Skeletal muscle satellite cell (primary cell): ENCODE measurements around the gene EVI5.

Source experiments
- H3K27me3 ChIP-seq: 2 replicates; pipeline ENCODE4 v1.7.0; 2013; ENCODE audit warnings: low read length; ENCODE audit not compliant: control insufficient read depth, insufficient read depth
- H3K36me3 ChIP-seq: 2 replicates; pipeline ENCODE4 v1.7.0; 2013; ENCODE audit warnings: mild to moderate bottlenecking, control low read depth, low read length; ENCODE audit not compliant: insufficient read depth
- H3K4me1 ChIP-seq: 2 replicates; pipeline ENCODE4 v1.7.0; 2013; ENCODE audit warnings: low read length; ENCODE audit not compliant: control insufficient read depth, insufficient read depth
- H3K4me2 ChIP-seq: 2 replicates; pipeline ENCODE4 v1.7.0; 2013; ENCODE audit warnings: mild to moderate bottlenecking, low read length
- H3K4me3 ChIP-seq: 2 replicates; pipeline ENCODE4 v1.7.0; 2013; ENCODE audit warnings: low read length
- H3K9ac ChIP-seq: 2 replicates; pipeline ENCODE4 v1.7.0; 2013; ENCODE audit warnings: mild to moderate bottlenecking, low read depth, low read length, moderate library complexity
- H3K9me3 ChIP-seq: replicated peaks from 2 replicates; pipeline ENCODE4 v1.7.0; 2013; ENCODE audit warnings: mild to moderate bottlenecking, control low read depth, low read length

The EVI5 gene

DNA sequence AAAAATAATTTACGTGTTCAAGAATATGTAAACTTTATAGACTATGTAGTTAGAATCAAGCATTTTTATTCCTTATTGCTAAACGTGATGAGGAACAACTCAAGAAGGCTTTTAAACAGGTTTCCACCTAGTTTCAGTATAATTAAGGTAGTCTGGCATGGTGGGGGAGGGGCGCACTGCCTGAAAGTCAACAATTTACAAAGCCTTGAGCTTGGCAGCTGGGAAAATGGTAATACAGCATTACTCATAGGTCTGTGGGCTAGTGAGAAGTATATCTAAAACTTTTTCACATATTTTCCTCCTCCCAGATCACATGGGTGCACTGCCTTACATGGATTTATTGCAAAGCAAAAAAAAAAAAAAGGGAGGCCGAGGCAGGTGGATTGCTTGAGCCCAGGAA lies 75.2 kb downstream of the EVI5 start:
- Histone ChIP-seq H3K9me3 (no peaks in the 10 kb centered on the region), H3K4me3 (no peak overlapping the region), H3K9ac (no peak overlapping the region), H3K27me3 (no peaks in the 10 kb centered on the region), H3K4me1 (no peaks in the 10 kb centered on the region), H3K36me3 (no peaks in the 10 kb centered on the region), H3K4me2 (no peak overlapping the region)

GRCh38 chr1:92708368-92708950 lies 76.4 kb downstream of the EVI5 start:
- H3K27me3 ChIP-seq: no peaks in the 10 kb centered on the region
- no peak overlapping the region for H3K9ac ChIP-seq

GRCh38 chr1:92707709-92708108 lies 77.2 kb downstream of the EVI5 start:
- H3K4me2 ChIP-seq: no peak overlapping the region
- H3K9ac ChIP-seq: no peak overlapping the region
- H3K9me3 ChIP-seq: no peaks in the 10 kb centered on the region
- H3K4me3 ChIP-seq: no peak overlapping the region
- no peaks in the 10 kb centered on the region for H3K36me3 ChIP-seq
- no peaks in the 10 kb centered on the region for H3K4me1 ChIP-seq
- no peaks in the 10 kb centered on the region for H3K27me3 ChIP-seq

More at GRCh38 chr1:92708368-92708950, 76.4 kb downstream of the EVI5 start:
- no peaks in the 10 kb centered on the region for H3K4me1 ChIP-seq
- no peaks in the 10 kb centered on the region for H3K36me3 ChIP-seq
- no peak overlapping the region for H3K4me3 ChIP-seq
- H3K4me2 ChIP-seq: no peak overlapping the region
- no peaks in the 10 kb centered on the region for H3K9me3 ChIP-seq

DNA sequence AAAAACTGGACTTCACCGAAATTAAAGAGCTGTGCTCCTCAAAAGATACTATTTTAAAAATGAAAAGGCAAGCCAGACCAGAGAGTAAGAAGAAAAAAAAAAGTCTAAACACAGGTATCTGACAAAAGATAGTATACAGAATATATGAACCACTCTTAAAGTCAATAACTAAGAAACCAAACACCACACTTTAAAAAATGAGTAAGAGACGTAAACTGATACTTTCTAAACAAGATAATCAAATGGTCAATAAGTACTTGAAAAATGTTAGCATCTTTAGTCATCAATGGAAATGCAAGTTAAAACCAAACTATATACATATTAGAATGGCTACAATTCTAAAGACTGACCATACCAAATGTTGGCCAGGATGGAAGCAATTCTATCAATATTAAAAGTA lies 77.6 kb downstream of the EVI5 start:
- H3K36me3 ChIP-seq: no peaks in the 10 kb centered on the region
- no peak overlapping the region for H3K4me3 ChIP-seq
- H3K4me1 ChIP-seq: no peaks in the 10 kb centered on the region
- H3K9me3 ChIP-seq: no peaks in the 10 kb centered on the region
- H3K4me2 ChIP-seq: no peak overlapping the region
- no peaks in the 10 kb centered on the region for H3K27me3 ChIP-seq
- H3K9ac ChIP-seq: no peak overlapping the region

DNA sequence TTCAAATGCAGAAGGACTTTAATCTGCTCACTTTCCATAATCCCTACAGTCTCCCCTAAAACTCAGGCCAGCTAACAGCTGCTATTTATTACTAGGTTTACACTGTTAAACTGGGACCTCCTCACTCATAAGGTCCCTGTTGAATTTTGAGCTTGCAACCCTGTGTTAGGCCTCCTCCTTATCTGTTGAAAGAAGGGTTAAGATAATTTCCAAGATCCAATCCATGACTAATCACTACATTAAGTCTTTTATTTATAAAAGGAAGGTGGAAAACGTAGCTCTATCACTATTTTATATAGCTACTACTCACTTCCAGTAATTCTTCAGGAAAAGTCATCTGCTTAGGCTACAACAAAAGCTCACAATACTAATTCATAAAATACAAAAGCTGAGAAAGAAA lies 79.5 kb downstream of the EVI5 start:
- no peak overlapping the region for H3K4me3 ChIP-seq
- H3K9me3 ChIP-seq: no peaks in the 10 kb centered on the region
- no peaks in the 10 kb centered on the region for H3K36me3 ChIP-seq
- no peaks in the 10 kb centered on the region for H3K27me3 ChIP-seq
- no peaks in the 10 kb centered on the region for H3K4me1 ChIP-seq
- H3K4me2 ChIP-seq: no peak overlapping the region
- H3K9ac ChIP-seq: no peak overlapping the region

- no peaks in the 10 kb centered on the region for H3K4me1 ChIP-seq
- no peak overlapping the region for H3K9ac ChIP-seq
- H3K4me3 ChIP-seq: no peak overlapping the region
- H3K27me3 ChIP-seq: no peaks in the 10 kb centered on the region
- H3K4me2 ChIP-seq: no peak overlapping the region
- H3K9me3 ChIP-seq: no peaks in the 10 kb centered on the region
- H3K36me3 ChIP-seq: no peaks in the 10 kb centered on the region
These were observed 83.8 kb downstream of the EVI5 start for GRCh38 chr1:92701147-92701546.

- no peaks in the 10 kb centered on the region for H3K9me3 ChIP-seq
- no peaks in the 10 kb centered on the region for H3K4me1 ChIP-seq
- no peaks in the 10 kb centered on the region for H3K27me3 ChIP-seq
- peaks cover 12% of the 10 kb centered on the region for H3K36me3 ChIP-seq
- H3K4me2 ChIP-seq: no peak overlapping the region
- no peak overlapping the region for H3K9ac ChIP-seq
- H3K4me3 ChIP-seq: no peak overlapping the region
These were observed 86.0 kb downstream of the EVI5 start for GRCh38 chr1:92698932-92699331.

GRCh38 chr1:92695104-92695503 lies 89.8 kb downstream of the EVI5 start:
- Histone ChIP-seq H3K9ac (no peak overlapping the region), H3K36me3 (peaks cover 32% of the 10 kb centered on the region), H3K27me3 (no peaks in the 10 kb centered on the region), H3K9me3 (no peaks in the 10 kb centered on the region), H3K4me1 (no peaks in the 10 kb centered on the region), H3K4me2 (no peak overlapping the region), H3K4me3 (no peak overlapping the region)

DNA sequence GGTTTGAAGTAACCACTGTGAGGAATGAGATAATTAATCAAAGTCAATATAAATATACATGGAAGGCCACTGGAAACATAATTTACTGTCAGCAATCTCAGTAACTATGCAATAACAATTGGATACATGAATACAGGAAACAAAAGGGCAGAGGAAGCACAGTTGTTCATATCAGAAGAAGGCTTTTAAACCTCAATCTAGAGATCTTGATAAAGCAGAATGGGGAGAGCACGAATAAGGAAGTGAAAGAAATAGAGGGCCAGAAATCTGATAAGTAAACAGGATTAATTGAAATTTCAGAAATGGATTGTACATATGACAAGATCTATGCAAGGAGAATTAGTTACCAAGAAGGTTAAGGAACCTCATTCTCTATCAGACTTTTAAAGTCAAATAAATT lies 93.0 kb downstream of the EVI5 start:
- Histone ChIP-seq H3K4me3 (no peak overlapping the region), H3K9me3 (no peaks in the 10 kb centered on the region), H3K36me3 (peaks cover 32% of the 10 kb centered on the region)

GRCh38 chr1:92690212-92690906 lies 94.5 kb downstream of the EVI5 start:
- Histone ChIP-seq H3K9me3 (no peaks in the 10 kb centered on the region), H3K4me3 (no peak overlapping the region), H3K4me1 (no peaks in the 10 kb centered on the region), H3K36me3 (peaks cover 32% of the 10 kb centered on the region), H3K9ac (no peak overlapping the region), H3K4me2 (no peak overlapping the region), H3K27me3 (no peaks in the 10 kb centered on the region)

More for the DNA sequence above, 93.0 kb downstream of the EVI5 start:
- H3K4me1 ChIP-seq: no peaks in the 10 kb centered on the region
- no peak overlapping the region for H3K4me2 ChIP-seq
- H3K9ac ChIP-seq: no peak overlapping the region
- H3K27me3 ChIP-seq: no peaks in the 10 kb centered on the region

- no peak overlapping the region for H3K4me3 ChIP-seq
- H3K27me3 ChIP-seq: no peaks in the 10 kb centered on the region
- peaks cover 7% of the 10 kb centered on the region for H3K36me3 ChIP-seq
- no peak overlapping the region for H3K9ac ChIP-seq
- H3K4me1 ChIP-seq: no peaks in the 10 kb centered on the region
- H3K4me2 ChIP-seq: no peak overlapping the region
- no peaks in the 10 kb centered on the region for H3K9me3 ChIP-seq
These were observed 104.9 kb downstream of the EVI5 start for GRCh38 chr1:92679980-92680379.

GRCh38 chr1:92663775-92664174 lies 121.1 kb downstream of the EVI5 start:
- Histone ChIP-seq H3K9me3 (no peaks in the 10 kb centered on the region), H3K36me3 (peaks cover 8% of the 10 kb centered on the region), H3K4me1 (no peaks in the 10 kb centered on the region), H3K4me2 (no peak overlapping the region), H3K27me3 (no peaks in the 10 kb centered on the region), H3K9ac (no peak overlapping the region), H3K4me3 (no peak overlapping the region)
